Measurements from ENCODE around the gene LGALS9. TPM values are rescaled to one million over a fixed set of nuclear protein-coding genes. Genes with fewer than 3 reads are reported as not detected.
"Not testable (repeated sequence)": the region's sequence is repeated elsewhere in the genome, so short reads cannot be mapped to it uniquely, and the experiment has no call there.

Gene LGALS9
- total and polyA plus RNA-seq, 8 donors = 5.2 to 77.3 (median 18.7) TPM

- Histone ChIP-seq H3K4me1 (no peaks in the 10 kb centered on the region), H3K9me3 (no peaks in the 10 kb centered on the region), H3K36me3 (no peaks in the 10 kb centered on the region), H3K27me3 (no peaks in the 10 kb centered on the region), H3K27ac (no peak overlapping the region), H3K4me3 (no peak overlapping the region)
- FAIRE-seq = no peak
- ATAC-seq = no peak
- 85 to 94% methylated on average over 7 of the region's 7 CpGs for WGBS, 2 donors
- TF ChIP-seq, protein P1, sequence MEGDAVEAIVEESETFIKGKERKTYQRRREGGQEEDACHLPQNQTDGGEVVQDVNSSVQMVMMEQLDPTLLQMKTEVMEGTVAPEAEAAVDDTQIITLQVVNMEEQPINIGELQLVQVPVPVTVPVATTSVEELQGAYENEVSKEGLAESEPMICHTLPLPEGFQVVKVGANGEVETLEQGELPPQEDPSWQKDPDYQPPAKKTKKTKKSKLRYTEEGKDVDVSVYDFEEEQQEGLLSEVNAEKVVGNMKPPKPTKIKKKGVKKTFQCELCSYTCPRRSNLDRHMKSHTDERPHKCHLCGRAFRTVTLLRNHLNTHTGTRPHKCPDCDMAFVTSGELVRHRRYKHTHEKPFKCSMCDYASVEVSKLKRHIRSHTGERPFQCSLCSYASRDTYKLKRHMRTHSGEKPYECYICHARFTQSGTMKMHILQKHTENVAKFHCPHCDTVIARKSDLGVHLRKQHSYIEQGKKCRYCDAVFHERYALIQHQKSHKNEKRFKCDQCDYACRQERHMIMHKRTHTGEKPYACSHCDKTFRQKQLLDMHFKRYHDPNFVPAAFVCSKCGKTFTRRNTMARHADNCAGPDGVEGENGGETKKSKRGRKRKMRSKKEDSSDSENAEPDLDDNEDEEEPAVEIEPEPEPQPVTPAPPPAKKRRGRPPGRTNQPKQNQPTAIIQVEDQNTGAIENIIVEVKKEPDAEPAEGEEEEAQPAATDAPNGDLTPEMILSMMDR (IDR thresholded peaks at IDR 0.05) = no peak
- peak in 1 of 6 donors; percentile 31 for DNase-seq
- intact Hi-C loops (cut with DNase I) = loop anchor here in 1 of 3 donors (10.0 kb wide), 1 partner anchor 206 kb away; no protein-coding TSS in a partner anchor
Observed at GRCh38 chr17:27669136-27669535, 38.1 kb downstream of the LGALS9 start.

GRCh38 chr17:27669850-27670249 lies 38.9 kb downstream of the LGALS9 start:
- no peak overlapping the region for H3K4me3 ChIP-seq
- no peaks in the 10 kb centered on the region for H3K36me3 ChIP-seq
- ATAC-seq = no peak
- no peaks in the 10 kb centered on the region for H3K9me3 ChIP-seq
- FAIRE-seq = no peak
- no peaks in the 10 kb centered on the region for H3K4me1 ChIP-seq
- DNase-seq = peak in 1 of 6 donors; percentile 18
- intact Hi-C loops (cut with DNase I) = loop anchor here in 1 of 3 donors (10.0 kb wide), 1 partner anchor 205 kb away; no protein-coding TSS in a partner anchor
- 72 to 85% methylated on average over 5 of the region's 5 CpGs for WGBS, 2 donors
- no peak overlapping the region for H3K27ac ChIP-seq
- no peaks in the 10 kb centered on the region for H3K27me3 ChIP-seq
- TF ChIP-seq, protein P1 (IDR thresholded peaks at IDR 0.05) = no peak

- no peaks in the 10 kb centered on the region for H3K9me3 ChIP-seq
- no peaks in the 10 kb centered on the region for H3K4me1 ChIP-seq
- H3K36me3 ChIP-seq = no peaks in the 10 kb centered on the region
- TF ChIP-seq, protein P1 (IDR thresholded peaks at IDR 0.05) = no peak
- H3K4me3 ChIP-seq = no peak overlapping the region
- FAIRE-seq (no peak), DNase-seq (peak in 1 of 6 donors; percentile 41), ATAC-seq (no peak)
- WGBS, 2 donors = 71 to 74% methylated on average over 12 of the region's 12 CpGs
- intact Hi-C loops (cut with DNase I) = no loop called here
- no peaks in the 10 kb centered on the region for H3K27me3 ChIP-seq
- H3K27ac ChIP-seq = no peak overlapping the region
Observed at GRCh38 chr17:27670791-27671590, 40.0 kb downstream of the LGALS9 start.

- TF ChIP-seq, protein P1 (IDR thresholded peaks at IDR 0.05) = no peak
- no peaks in the 10 kb centered on the region for H3K36me3 ChIP-seq
- ATAC-seq = no peak
- no peak overlapping the region for H3K27ac ChIP-seq
- no peak for DNase-seq
- FAIRE-seq = no peak
- no peaks in the 10 kb centered on the region for H3K27me3 ChIP-seq
- WGBS, 2 donors = 82 to 84% methylated on average over 2 of the region's 2 CpGs
- H3K9me3 ChIP-seq = no peaks in the 10 kb centered on the region
- no peaks in the 10 kb centered on the region for H3K4me1 ChIP-seq
- intact Hi-C loops (cut with DNase I) = no loop called here
- no peak overlapping the region for H3K4me3 ChIP-seq
Observed at GRCh38 chr17:27671591-27671910, 40.6 kb downstream of the LGALS9 start.

DNA sequence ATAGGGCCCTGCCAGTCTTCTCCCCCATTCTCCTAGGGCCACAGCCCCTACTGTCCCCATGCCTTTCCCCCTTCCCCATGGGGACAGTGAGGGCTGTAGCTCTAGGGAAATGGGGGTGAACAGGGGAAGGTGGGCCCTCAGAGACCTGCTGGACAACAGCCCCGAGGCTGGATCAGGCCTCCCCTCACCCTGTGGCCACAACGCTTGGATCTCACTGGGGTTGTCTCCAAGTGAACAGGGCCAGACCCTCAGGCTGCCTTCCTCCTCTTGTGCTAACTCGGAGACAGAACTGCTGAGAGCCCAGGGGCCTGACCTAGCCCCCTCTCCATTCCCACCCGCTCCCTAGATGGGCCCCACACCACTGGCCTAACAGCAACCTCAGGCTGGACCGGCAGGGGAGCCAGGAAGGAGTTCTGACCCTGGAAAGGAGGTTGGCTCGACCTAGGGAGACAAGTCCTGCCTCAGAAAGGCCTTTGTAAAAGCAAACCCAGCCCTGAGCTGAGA lies 41.0 kb downstream of the LGALS9 start:
- H3K4me1 ChIP-seq; H3K27me3 ChIP-seq; FAIRE-seq; H3K4me3 ChIP-seq; intact Hi-C loops (cut with DNase I); H3K36me3 ChIP-seq; ATAC-seq; H3K27ac ChIP-seq; H3K9me3 ChIP-seq: not testable (repeated sequence)
- peak in 1 of 6 donors; percentile 45 for DNase-seq
- 63 to 67% methylated on average over 6 of the region's 6 CpGs for WGBS, 2 donors

Data from pancreas (tissue), 10 donors.